ENCODE measurements around the gene ITGB2.

Gene ITGB2

GRCh38 chr21:44844256-44844655 lies 76.4 kb downstream of the ITGB2 start:
- no peak for TF ChIP-seq CTCF (conservative IDR thresholded peaks at IDR 0.05; ENCODE audit: low read depth, low read length)
- no peak overlapping the region for H3K4me3 ChIP-seq (ENCODE audit: low read length)
- no peak for DNase-seq (ENCODE audit: low read depth)

- no peak for DNase-seq (ENCODE audit: low read depth)
- H3K4me3 ChIP-seq (ENCODE audit: low read length) = no peak overlapping the region
- no peak for TF ChIP-seq CTCF (conservative IDR thresholded peaks at IDR 0.05; ENCODE audit: low read depth, low read length)
These were observed 77.8 kb downstream of the ITGB2 start for GRCh38 chr21:44842721-44843445.

GRCh38 chr21:44842087-44842486 lies 78.6 kb downstream of the ITGB2 start:
- no peak for DNase-seq (ENCODE audit: low read depth)

GRCh38 chr21:44840771-44841170 lies 79.9 kb downstream of the ITGB2 start:
- TF ChIP-seq CTCF (conservative IDR thresholded peaks at IDR 0.05; ENCODE audit: low read depth, low read length) = no peak
- H3K4me3 ChIP-seq (ENCODE audit: low read length) = no peak overlapping the region
- DNase-seq (ENCODE audit: low read depth) = no peak

More at GRCh38 chr21:44842087-44842486, 78.6 kb downstream of the ITGB2 start:
- TF ChIP-seq CTCF (conservative IDR thresholded peaks at IDR 0.05; ENCODE audit: low read depth, low read length) = no peak
- H3K4me3 ChIP-seq (ENCODE audit: low read length) = no peak overlapping the region

GRCh38 chr21:44838951-44839350 lies 81.7 kb downstream of the ITGB2 start:
- DNase-seq (ENCODE audit: low read depth) = no peak
- no peak for TF ChIP-seq CTCF (conservative IDR thresholded peaks at IDR 0.05; ENCODE audit: low read depth, low read length)
- no peak overlapping the region for H3K4me3 ChIP-seq (ENCODE audit: low read length)

- no peak overlapping the region for H3K4me3 ChIP-seq (ENCODE audit: low read length)
- DNase-seq (ENCODE audit: low read depth) = no peak
- no peak for TF ChIP-seq CTCF (conservative IDR thresholded peaks at IDR 0.05; ENCODE audit: low read depth, low read length)
These were observed 82.4 kb downstream of the ITGB2 start for GRCh38 chr21:44838039-44838895.
